B cell (primary cell): ENCODE measurements around the gene CAMTA1. TPM values are rescaled to one million over a fixed set of nuclear protein-coding genes. Genes with fewer than 3 reads are reported as not detected.

Experiments used
- ATAC-seq: fragments of 200-7000 bp; cut with Tn5 transposase; one replicate; pipeline ENCODE4 v1.10.0; 2021; ENCODE audit warnings: low read depth, mild to moderate bottlenecking, moderate number of reproducible peaks, moderate library complexity
- CTCF ChIA-PET: fragments of 350-600 bp; sonication (Branson Sonifier 250); formaldehyde crosslinking; loops from one replicate; lab custom pipeline; 2021; ENCODE audit warnings: antibody characterized with exemption, inconsistent platforms; lab: Charles Lee
- POLR2A ChIA-PET: fragments of 350-600 bp; sonication (Branson Sonifier 250); formaldehyde crosslinking; loops from one replicate; lab custom pipeline; 2021; ENCODE audit warnings: antibody characterized with exemption; lab: Charles Lee
- DNase-seq: peaks from one replicate; pipeline ENCODE4 v3.0.0; 2013
- H2AFZ ChIP-seq: 2 replicates; pipeline ENCODE4 v1.6.1; 2012; ENCODE audit warnings: mild to moderate bottlenecking, low read depth, low read length; ENCODE audit not compliant: insufficient read depth, poor library complexity, severe bottlenecking
- H3K27ac ChIP-seq, 2 donors: 1 replicate in 1 of 2; 2 replicates in 1 of 2; pipeline ENCODE4 v1.5.1; 2012 to 2013; ENCODE audit warnings: low read length in 2 of 2, mild to moderate bottlenecking in 2 of 2, moderate library complexity in 1 of 2
- H3K27me3 ChIP-seq, 4 experiments: fragments of 200-600 bp in 1 of 4; sonication (generic) in 1 of 4; replicated peaks in 1 of 4; 1 replicate in 2 of 4; 2 replicates in 2 of 4; pipeline versions ENCODE4 v1.6.1 to v1.7.0; 2013 to 2016; ENCODE audit warnings: low read length in 3 of 4, mild to moderate bottlenecking in 2 of 4, mixed read lengths in 1 of 4, moderate library complexity in 1 of 4; ENCODE audit not compliant: insufficient read depth in 4 of 4, control insufficient read depth in 3 of 4; ENCODE audit errors: control extremely low read depth in 1 of 4
- H3K36me3 ChIP-seq, 2 experiments: replicated peaks in 1 of 2; 1 replicate in 1 of 2; 2 replicates in 1 of 2; pipeline versions ENCODE4 v1.6.1 to v1.7.1; 2013; ENCODE audit warnings: low read length in 1 of 2; ENCODE audit not compliant: insufficient read depth in 2 of 2, control insufficient read depth in 1 of 2; ENCODE audit errors: control extremely low read depth in 1 of 2, extremely low read depth in 1 of 2
- H3K4me1 ChIP-seq, 2 donors: fragments of 200-600 bp in 1 of 2; sonication (generic) in 1 of 2; 1 replicate in 1 of 2; 2 replicates in 1 of 2; pipeline versions ENCODE4 v1.5.1 to v1.6.1; 2013 to 2017; ENCODE audit warnings: low read length in 2 of 2; ENCODE audit not compliant: control insufficient read depth in 2 of 2, insufficient read depth in 2 of 2
- H3K4me2 ChIP-seq: replicated peaks from 2 replicates; pipeline ENCODE3; 2012; ENCODE audit warnings: mild to moderate bottlenecking, low read depth, low read length; ENCODE audit not compliant: poor library complexity, severe bottlenecking
- H3K4me3 ChIP-seq, 5 experiments: fragments of 200-600 bp in 1 of 5; sonication (generic) in 1 of 5; 1 replicate in 3 of 5; 2 replicates in 2 of 5; pipeline versions ENCODE4 v1.5.1 to v1.7.0; 2011 to 2016; ENCODE audit warnings: low read length in 4 of 5, mild to moderate bottlenecking in 4 of 5, low read depth in 2 of 5, control low read depth in 1 of 5, moderate library complexity in 1 of 5; ENCODE audit not compliant: insufficient read depth in 1 of 5; ENCODE audit errors: control extremely low read depth in 1 of 5, extremely low read depth in 1 of 5
- H3K79me2 ChIP-seq: fragments of 200-600 bp; sonication (generic); one replicate; pipeline ENCODE4 v1.6.0; 2016; ENCODE audit warnings: low read length; ENCODE audit not compliant: control insufficient read depth, insufficient read depth
- H3K9ac ChIP-seq: fragments of 200-600 bp; sonication (generic); 2 replicates; pipeline ENCODE4 v1.6.1; 2017; ENCODE audit warnings: mild to moderate bottlenecking, low read length, moderate library complexity
- H3K9me3 ChIP-seq, 3 donors: one replicate each; pipeline versions ENCODE4 v1.6.1 to v1.7.1; 2013; ENCODE audit warnings: low read length in 2 of 3; ENCODE audit not compliant: control insufficient read depth in 2 of 3, insufficient read depth in 1 of 3; ENCODE audit errors: control extremely low read depth in 1 of 3
- H4K20me1 ChIP-seq: 2 replicates; pipeline ENCODE4 v1.6.0; 2012; ENCODE audit warnings: mild to moderate bottlenecking, low read length; ENCODE audit not compliant: insufficient read depth, control insufficient read depth, poor library complexity, severe bottlenecking
- H3K27ac Mint-ChIP-seq: one replicate; pipeline ENCODE4 v1.8.0; 2021; ENCODE audit warnings: mixed read lengths
- H3K27me3 Mint-ChIP-seq: one replicate; pipeline ENCODE4 v1.8.0; 2021; ENCODE audit warnings: mixed read lengths
- H3K4me1 Mint-ChIP-seq: one replicate; pipeline ENCODE4 v1.8.0; 2021; ENCODE audit warnings: mixed read lengths
- H3K4me3 Mint-ChIP-seq: one replicate; pipeline ENCODE4 v1.8.0; 2021; ENCODE audit warnings: mixed read lengths
- H3K9me3 Mint-ChIP-seq: one replicate; pipeline ENCODE4 v1.8.0; 2022; ENCODE audit warnings: mixed read lengths; ENCODE audit not compliant: insufficient read depth
- EZH2 ChIP-seq: IDR thresholded peaks from 2 replicates; pipeline ENCODE4 v1.6.1; 2012; ENCODE audit warnings: borderline replicate concordance, low read depth, mild to moderate bottlenecking, moderate library complexity, low read length; ENCODE audit not compliant: insufficient read depth, poor library complexity, severe bottlenecking
- WGBS: methylation state at CpG from one replicate; pipeline ENCODE4 v1.1.5; 2013; ENCODE audit warnings: missing lambda C conversion rate; ENCODE audit not compliant: insufficient coverage; 5-methylcytosine and 5-hydroxymethylcytosine counted together
- intact Hi-C: fragments of 100-400 bp; cut with micrococcal nuclease; formaldehyde crosslinking; loops from one replicate; pipeline ENCODE4 v1.10.0; 2022
- polyA plus RNA-seq: library from polyadenylated mRNA; depleted of rRNA; stranded (reverse); fragments of >200 nt; gene quantifications from 2 replicates; pipeline ENCODE4 v1.2.3, GENCODE V29; 2012
- total RNA-seq, 2 donors: library from RNA; stranded (reverse); fragments of 120-200 nt in 1 of 2; gene quantifications; 1 replicate in 1 of 2; 2 replicates in 1 of 2; pipeline versions ENCODE4 v1.2.3 to v1.2.4, GENCODE V29; 2013 to 2022
- TF ChIP-seq, protein P1 (sequence below): fragments of 200-600 bp; IDR thresholded peaks from one replicate; pipeline ENCODE4 v1.8.0; 2022; ENCODE audit warnings: antibody characterized with exemption, mild to moderate bottlenecking

CAMTA1 gene
- total and polyA plus RNA-seq, 2 donors (not counting 1 experiment from before 2014, with no cell fraction given): 42.2 to 45.7 TPM

DNA sequence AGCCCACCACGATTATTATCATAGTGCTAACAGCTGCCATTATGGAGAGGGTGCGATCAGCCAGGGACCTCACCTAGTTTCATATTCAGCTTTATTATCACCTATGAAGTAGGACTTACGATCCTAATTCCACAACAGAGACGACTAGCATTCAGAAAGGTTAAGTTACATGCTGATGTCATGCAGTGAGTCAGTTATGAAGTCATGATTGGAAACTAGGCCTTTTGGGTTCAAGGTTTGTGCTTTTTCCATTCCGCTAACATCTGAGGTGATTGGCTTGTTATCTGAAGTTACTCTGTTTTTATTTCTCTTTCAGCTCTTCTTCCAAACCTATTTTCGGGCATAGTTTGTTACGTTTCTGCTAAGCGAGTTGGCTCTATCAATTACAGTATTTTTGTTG is 251.1 kb downstream of the CAMTA1 start:
- Histone ChIP-seq H3K79me2 (no peaks in the 10 kb centered on the region), H3K4me2 (no peak overlapping the region), H2AFZ (no peak overlapping the region), H4K20me1 (no peaks in the 10 kb centered on the region), H3K9ac (no peak overlapping the region), H3K4me3 (no peak overlapping the region), H3K27ac (no peak overlapping the region), H3K4me1 (no peaks in the 10 kb centered on the region), H3K36me3 (no peaks in the 10 kb centered on the region), H3K9me3 (peaks cover 0 to 19% (median 5%) of the 10 kb centered on the region in 3 donors), H3K27me3 (no peaks in the 10 kb centered on the region)
- CTCF ChIA-PET: no interaction called here
- ATAC-seq (no peak), DNase-seq (no peak)
- Mint-ChIP-seq H3K27ac (no peak overlapping the region), H3K27me3 (peaks cover 11% of the 10 kb centered on the region), H3K4me3 (no peak overlapping the region), H3K4me1 (no peaks in the 10 kb centered on the region), H3K9me3 (peaks cover 6% of the 10 kb centered on the region)
- POLR2A ChIA-PET: no interaction called here
- TF ChIP-seq EZH2: no peak
- TF ChIP-seq, protein P1, sequence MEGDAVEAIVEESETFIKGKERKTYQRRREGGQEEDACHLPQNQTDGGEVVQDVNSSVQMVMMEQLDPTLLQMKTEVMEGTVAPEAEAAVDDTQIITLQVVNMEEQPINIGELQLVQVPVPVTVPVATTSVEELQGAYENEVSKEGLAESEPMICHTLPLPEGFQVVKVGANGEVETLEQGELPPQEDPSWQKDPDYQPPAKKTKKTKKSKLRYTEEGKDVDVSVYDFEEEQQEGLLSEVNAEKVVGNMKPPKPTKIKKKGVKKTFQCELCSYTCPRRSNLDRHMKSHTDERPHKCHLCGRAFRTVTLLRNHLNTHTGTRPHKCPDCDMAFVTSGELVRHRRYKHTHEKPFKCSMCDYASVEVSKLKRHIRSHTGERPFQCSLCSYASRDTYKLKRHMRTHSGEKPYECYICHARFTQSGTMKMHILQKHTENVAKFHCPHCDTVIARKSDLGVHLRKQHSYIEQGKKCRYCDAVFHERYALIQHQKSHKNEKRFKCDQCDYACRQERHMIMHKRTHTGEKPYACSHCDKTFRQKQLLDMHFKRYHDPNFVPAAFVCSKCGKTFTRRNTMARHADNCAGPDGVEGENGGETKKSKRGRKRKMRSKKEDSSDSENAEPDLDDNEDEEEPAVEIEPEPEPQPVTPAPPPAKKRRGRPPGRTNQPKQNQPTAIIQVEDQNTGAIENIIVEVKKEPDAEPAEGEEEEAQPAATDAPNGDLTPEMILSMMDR: no peak
- intact Hi-C loops: no loop called here
- WGBS: 98% methylated on average over 5 of the region's 8 CpGs

- H3K4me3 Mint-ChIP-seq: no peak overlapping the region
Observed at GRCh38 chr1:7039590-7040220, 254.5 kb downstream of the CAMTA1 start.

More at GRCh38 chr1:7039590-7040220, 254.5 kb downstream of the CAMTA1 start:
- H3K27me3 ChIP-seq: no peaks in the 10 kb centered on the region
- H3K4me3 ChIP-seq: no peak overlapping the region
- no peaks in the 10 kb centered on the region for H4K20me1 ChIP-seq
- ChIA-PET POLR2A (no interaction called here), CTCF (interaction anchor here (1.8 kb wide), 1 partner anchor 30 kb away, joined by 4 read pairs; no protein-coding TSS in a partner anchor)
- H3K79me2 ChIP-seq: no peaks in the 10 kb centered on the region
- no peaks in the 10 kb centered on the region for H3K4me1 ChIP-seq
- intact Hi-C loops: loop anchor here (5.0 kb wide), 1 partner anchor 608 kb away; no protein-coding TSS in a partner anchor
- no peaks in the 10 kb centered on the region for H3K9me3 Mint-ChIP-seq
- no peak for ATAC-seq
- no peak overlapping the region for H3K27ac ChIP-seq
- 85% methylated on average over 3 of the region's 8 CpGs for WGBS
- peaks cover 13% of the 10 kb centered on the region for H3K27me3 Mint-ChIP-seq
- TF ChIP-seq, protein P1: no peak
- no peak for TF ChIP-seq EZH2
- H3K9ac ChIP-seq: no peak overlapping the region
- H3K27ac Mint-ChIP-seq: no peak overlapping the region
- H3K36me3 ChIP-seq: no peaks in the 10 kb centered on the region
- no peaks in the 10 kb centered on the region for H3K9me3 ChIP-seq
- no peak for DNase-seq
- no peaks in the 10 kb centered on the region for H3K4me1 Mint-ChIP-seq
- H3K4me2 ChIP-seq: no peak overlapping the region
- H2AFZ ChIP-seq: no peak overlapping the region
